Stimulated activated CD4-positive, alpha-beta T cell treated with anti-CD3 and anti-CD28 coated beads, Interleukin-4, amount 100 ng/mL, for 24 hours (primary cell): ENCODE results near the gene ACTMAP.

ENCODE experiments used
- DNase-seq: peaks from one replicate; pipeline ENCODE4 v3.0.0-alpha.2; 2020

Gene ACTMAP

DNA sequence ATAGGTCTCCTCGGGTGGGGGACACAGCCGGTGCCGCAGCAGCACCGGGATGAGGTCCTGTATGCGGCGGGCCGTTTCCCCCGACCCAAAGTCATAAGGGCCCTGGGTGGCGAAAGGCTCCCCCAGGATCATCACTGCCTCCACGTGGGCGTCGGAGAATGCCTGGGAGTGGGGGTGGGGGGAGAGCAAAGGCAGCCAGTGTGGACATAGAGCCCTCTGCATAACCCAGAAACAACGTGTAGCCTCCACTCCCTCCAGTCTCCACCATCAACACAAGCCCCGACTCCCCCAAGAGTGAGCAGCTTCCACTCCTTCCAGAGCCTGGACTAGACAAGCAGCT lies 58.1 kb downstream of the ACTMAP start:
- DNase-seq, result no peak

DNA sequence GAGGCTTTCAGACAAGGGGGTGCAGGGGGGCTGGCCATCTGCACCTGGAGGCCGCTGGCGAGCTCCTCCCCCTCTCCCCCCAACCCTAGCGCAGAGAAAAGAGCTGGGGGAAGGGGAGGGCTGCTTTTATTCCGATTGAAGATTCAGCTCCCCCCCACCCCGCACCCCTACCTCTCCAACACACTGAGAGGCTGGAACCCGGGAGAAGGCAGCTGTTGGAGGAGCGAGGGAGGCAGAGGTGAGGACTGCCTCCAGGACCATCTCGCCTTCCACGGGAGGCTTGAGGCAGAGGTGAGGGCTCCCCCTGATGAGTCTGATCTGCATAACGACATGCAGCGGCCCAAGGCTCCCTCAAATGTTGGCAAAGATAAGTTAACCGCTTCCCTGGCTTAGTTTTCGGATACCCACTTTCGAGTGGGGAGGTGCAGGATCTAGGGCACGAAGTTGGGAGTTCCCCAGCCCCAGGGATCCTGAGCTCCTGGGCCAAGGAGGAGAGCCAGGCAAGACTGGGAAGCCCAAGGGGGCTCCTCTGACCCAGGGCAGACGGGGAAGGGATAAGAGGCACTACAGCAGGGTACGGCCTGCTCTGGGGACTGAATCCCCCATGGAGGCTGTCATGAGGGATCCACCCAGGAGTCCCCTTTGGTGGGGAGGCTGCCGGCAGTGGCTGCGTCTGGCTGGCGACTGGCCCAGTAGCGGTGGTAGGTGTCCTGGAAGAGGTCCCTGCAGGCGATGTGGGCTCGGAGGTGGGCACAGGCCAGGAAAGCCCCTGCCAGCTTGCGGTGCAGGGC lies 58.7 kb downstream of the ACTMAP start:
- peak; percentile 16 for DNase-seq
